GM19351 (cell line): ENCODE measurements around the gene HOXC13.

ENCODE experiments used
- ATAC-seq: cut with Tn5 transposase; IDR thresholded peaks from one replicate; pipeline ENCODE4 v1.9.1; 2021; ENCODE audit warnings: mild to moderate bottlenecking, moderate library complexity; ENCODE audit not compliant: unreplicated experiment

The HOXC13 gene

GRCh38 chr12:53980104-53980801 is 41.6 kb downstream of the HOXC13 start:
- no peak for ATAC-seq

GRCh38 chr12:53980802-53981496 is 42.3 kb downstream of the HOXC13 start:
- ATAC-seq = no peak

- ATAC-seq = no peak
Measured at GRCh38 chr12:53981634-53982565, 43.3 kb downstream of the HOXC13 start.

- ATAC-seq = no peak
Measured at GRCh38 chr12:53982648-53983567, 44.3 kb downstream of the HOXC13 start.

- no peak for ATAC-seq
Measured at GRCh38 chr12:53983568-53983949, 44.9 kb downstream of the HOXC13 start.

GRCh38 chr12:53983950-53984572 is 45.4 kb downstream of the HOXC13 start:
- ATAC-seq = no peak

GRCh38 chr12:53984901-53985691 is 46.5 kb downstream of the HOXC13 start, which contains the start of gene HOXC10:
Gene HOXC10 (plus strand): TSS chr12:53985146. CDS start chr12:53985260, 114 bp downstream.
- ATAC-seq = peak; percentile 47

- no peak for ATAC-seq
Measured at GRCh38 chr12:53985692-53985993, 47.0 kb downstream of the HOXC13 start.

- no peak for ATAC-seq
Measured at GRCh38 chr12:53985994-53986685, 47.5 kb downstream of the HOXC13 start.

- no peak for ATAC-seq
Measured at GRCh38 chr12:53986686-53987483, 48.3 kb downstream of the HOXC13 start.

- ATAC-seq = no peak
Measured at GRCh38 chr12:53987787-53988230, 49.2 kb downstream of the HOXC13 start.

- no peak for ATAC-seq
Measured at GRCh38 chr12:53988541-53989226, 50.1 kb downstream of the HOXC13 start.

- ATAC-seq = no peak
Measured at GRCh38 chr12:53989227-53990113, 50.8 kb downstream of the HOXC13 start.

GRCh38 chr12:53990311-53991076 is 51.9 kb downstream of the HOXC13 start:
- ATAC-seq = no peak

- no peak for ATAC-seq
Measured at GRCh38 chr12:53991077-53991460, 52.4 kb downstream of the HOXC13 start.
